NCI-H748 (cell line): ENCODE data around the gene SYCN.
A peak's percentile ranks its signal among the peaks of the same experiment; 100 is the strongest.
"Not testable (repeated sequence)": the region's sequence is repeated elsewhere in the genome, so short reads cannot be mapped to it uniquely, and the experiment has no call there.

Experiments
- DNase-seq: peaks from one replicate; lab custom pipeline; 2025; ENCODE audit not compliant: unreplicated experiment; lab: John Stamatoyannopoulos, UW

SYCN gene

DNA sequence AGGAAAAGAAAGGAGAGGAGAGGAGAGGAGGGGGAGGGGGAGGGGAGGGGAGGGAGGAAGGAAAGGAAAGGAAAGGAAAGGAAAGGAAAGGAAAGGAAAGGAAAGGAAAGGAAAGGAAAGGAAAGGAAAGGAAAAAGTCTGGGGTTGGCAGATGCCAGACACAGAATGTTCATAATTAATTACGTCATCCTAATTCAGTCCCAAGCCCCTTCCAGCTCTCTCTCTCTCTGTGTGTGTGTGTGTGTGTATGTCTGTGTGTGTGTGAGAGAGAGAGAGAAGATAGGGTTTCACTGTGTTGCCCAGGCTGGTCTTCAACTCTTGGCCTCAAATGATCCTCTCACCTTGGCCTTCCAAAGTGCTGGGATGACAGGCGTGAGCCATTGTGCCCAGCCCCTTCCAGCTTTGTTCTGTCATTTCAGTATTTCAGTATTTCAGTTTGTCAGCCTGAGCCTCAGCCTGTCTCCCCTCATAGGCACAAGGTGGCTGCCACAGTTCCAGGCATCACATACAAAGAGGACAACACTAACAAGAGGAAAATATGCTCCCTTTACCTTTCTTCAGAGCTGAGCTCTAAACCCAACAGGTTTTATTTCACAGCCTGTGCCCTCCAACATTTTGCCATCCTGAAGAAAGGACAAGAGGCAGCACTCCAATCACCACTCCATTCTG, 26.2 kb upstream of the SYCN start:
- no peak for DNase-seq

GRCh38 chr19:39224910-39225309, 20.8 kb upstream of the SYCN start:
- no peak for DNase-seq

DNA sequence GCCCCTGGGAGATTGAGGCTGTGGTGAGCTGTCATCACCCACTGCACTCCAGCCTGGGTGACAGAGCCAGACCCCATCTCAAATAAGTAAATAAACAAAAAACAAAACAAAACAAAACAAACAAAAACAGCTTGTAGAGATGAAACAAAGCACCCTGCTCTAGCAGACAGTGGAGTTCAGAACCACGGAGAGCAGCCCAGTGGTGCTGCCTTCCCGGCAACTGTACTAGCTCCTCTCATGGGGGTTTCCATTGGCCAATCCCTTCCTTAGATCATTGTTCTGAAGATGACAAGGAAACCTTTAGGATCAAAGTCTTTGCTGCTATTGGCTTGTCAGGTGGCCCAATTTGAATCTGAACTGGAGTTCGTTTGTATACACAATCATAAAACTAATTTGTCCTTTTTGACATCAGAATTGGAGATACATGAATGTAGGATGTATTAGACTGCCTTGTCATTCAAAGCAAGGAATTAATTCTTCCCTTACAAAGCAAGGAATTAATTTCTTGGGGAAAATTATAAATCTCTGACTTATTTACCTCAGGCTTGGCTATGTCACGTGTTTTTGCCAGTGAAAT, 19.7 kb upstream of the SYCN start:
- DNase-seq, result no peak

- not testable (repeated sequence) for DNase-seq
Observed at GRCh38 chr19:39219108-39219507, 15.0 kb upstream of the SYCN start.

GRCh38 chr19:39218230-39219007, 14.4 kb upstream of the SYCN start:
- peak; percentile 71 for DNase-seq

- no peak for DNase-seq
Observed at GRCh38 chr19:39217094-39217493, 13.0 kb upstream of the SYCN start.

GRCh38 chr19:39215323-39215722, 11.3 kb upstream of the SYCN start:
- DNase-seq, result not testable (repeated sequence)

- peak; percentile 46 for DNase-seq
Observed at GRCh38 chr19:39212375-39212742, 8.3 kb upstream of the SYCN start.

GRCh38 chr19:39211731-39212374, 7.8 kb upstream of the SYCN start:
- DNase-seq, result no peak

DNA sequence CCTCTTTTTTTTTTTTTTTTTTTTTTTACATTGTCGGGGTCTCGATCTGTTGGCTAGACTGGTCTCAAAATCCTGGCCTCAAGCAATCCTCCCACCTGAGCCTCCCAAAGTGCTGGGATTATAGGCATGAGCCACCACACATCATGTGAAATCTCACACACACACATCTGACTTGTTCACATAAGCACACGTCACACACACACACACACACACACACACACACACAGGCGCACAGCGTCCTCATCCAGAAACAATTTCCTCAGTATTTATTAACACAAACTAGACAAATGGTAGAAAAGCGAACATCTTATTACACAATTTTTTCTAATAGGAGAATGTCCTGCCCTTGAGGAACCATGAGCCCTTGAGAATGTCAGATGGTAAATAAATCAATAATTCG, 5.1 kb upstream of the SYCN start:
- DNase-seq, result no peak

DNA sequence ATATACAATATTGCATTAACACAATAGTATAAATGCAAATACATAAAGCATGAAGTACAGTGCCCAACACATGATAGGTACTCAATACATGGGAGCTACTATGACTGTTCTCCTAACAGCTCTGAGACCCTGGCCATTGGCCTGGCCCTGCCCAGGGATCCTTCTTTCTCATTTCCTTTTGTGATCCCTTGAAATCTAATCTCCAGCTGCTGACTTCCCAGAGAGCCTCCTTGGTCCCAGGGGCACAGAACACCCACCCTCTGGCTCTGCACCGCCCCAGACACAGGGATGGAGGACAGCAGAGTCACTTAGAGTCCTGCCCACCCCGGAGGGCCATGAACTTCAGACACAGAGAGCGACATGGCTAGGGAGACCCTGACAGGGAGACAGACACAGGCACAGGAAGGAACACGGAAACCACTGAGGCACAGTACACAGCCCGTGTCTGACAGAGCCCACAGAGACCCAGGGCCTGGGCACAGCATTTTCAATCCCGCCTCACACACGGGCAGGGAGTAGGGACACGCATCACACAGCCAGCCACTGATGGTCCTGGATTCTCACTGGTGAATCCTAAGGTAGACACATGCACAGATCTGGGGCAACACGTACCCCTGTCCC, 4.2 kb upstream of the SYCN start:
- no peak for DNase-seq

DNA sequence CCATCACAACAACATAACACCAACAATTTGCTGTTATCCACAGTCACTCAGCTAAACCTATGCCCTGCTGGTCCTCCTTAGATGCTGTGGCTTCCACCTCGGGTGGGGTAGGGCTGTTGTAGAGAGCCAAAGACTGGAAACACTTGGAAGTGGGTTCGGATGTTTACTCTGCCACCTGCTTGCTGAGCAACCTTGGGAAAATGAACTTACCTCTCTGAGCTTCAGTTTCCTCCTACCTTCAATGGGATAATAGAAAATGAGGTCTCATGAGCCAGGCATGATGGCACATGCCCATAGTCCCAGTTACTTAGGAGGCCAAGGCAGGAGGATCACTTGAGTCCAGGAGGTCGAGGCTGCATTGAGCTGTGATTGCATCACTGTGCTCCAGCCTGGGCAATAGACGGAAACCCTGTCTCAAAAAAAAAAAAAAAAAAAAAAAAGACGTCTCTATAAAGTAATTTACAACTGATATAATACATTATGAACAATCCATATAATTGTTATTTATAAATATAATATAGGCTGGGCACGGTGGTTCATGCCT, 3.3 kb upstream of the SYCN start:
- DNase-seq, result no peak

DNA sequence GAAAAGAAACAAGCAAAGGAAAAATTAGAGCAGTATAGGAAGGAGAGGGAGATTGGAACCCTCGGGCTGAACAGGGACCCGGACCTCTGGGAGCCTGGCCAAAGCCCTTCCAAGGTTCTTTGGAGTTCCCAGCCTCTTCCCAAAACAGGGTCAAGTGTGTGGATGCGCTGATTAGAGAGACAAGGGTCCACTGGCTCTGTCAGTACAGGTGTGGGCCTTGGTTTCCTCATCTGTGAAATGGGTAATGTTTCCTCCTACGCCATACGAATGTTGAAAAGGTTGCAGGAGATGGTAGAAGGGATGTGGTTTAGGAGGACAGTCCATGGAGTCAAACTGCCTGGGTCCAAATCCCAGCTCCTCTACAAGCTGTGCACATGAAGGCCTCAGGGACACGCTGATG, 2.1 kb upstream of the SYCN start:
- DNase-seq, result no peak

- no peak for DNase-seq
Observed at GRCh38 chr19:39205449-39205764, 1.3 kb upstream of the SYCN start.

GRCh38 chr19:39202998-39203355, 1.1 kb downstream of the SYCN start:
- DNase-seq, result no peak

GRCh38 chr19:39200803-39201115, 3.3 kb downstream of the SYCN start:
- no peak for DNase-seq

DNA sequence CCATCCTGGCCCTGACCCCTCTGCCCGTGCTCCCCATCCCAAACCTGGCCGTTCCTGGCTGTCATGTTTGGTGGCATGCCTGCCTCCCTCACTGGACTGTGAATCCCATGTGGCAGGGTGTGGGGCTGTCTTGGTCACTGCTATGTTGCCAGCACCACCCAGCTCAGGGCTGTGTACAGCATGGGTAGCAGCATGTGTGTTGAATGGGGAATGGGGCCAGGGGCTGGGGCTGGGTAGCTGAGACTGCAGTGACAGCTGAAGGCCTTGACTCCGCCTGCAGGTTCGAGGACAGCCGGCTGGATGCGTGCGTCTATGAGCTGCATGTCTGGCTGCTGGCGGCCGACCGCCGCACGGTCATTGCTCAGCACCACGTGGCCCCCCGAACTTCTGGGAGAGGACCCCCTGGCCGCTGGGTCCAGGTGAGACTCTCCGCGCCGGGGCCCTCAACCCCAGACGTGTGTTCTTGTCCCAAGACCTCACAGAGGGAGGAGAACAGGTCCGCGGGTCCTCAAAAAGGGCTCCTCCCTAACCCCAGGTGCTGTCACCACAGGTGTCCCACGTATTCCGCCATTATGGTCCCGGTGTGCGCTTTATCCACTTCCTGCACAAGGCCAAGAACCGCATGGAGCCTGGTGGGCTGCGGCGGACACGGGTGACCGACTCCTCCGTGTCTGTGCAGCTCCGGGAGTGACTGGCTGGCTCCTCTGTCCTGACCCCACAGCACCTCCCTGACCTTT, 3.8 kb downstream of the SYCN start:
- no peak for DNase-seq

DNA sequence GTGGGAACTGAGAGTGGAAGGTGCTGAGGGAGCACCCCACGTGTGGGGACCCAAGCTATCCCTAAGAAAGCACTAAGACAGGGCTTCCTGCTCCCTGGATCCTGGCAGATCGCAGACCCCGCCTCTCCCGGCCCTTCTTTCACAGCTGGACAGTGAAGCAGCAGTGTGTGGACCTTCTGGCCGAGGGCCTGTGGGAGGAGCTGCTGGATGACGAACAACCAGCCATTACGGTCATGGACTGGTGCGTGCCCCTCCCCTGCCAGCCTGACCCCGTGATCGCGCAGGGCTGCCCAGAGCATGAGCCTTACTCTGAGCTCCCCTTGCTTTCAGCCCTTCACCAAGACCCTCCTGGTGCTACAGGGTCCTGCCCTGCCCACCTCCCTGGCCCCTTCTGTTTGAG, 5.0 kb downstream of the SYCN start:
- DNase-seq, result no peak

DNA sequence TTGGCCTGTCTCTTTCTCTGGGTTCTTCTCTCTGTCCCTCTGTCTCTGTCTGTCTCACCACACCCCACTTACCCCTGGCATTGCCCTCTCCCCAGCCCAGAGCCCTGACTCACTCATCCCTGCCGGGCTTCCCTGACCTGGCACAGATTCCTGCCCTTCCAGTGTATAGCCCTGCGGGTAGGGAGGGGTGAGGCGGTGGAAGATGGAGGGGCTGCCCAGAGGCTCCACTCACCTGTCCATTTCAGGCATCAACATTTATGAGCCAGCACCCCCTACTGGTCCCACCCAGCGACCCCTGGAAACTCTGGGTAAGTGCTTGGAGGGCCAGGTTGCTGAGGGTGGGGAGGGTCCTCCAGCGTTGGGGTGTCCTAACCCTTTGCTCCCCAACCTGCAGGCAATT, 6.3 kb downstream of the SYCN start:
- DNase-seq, result no peak

GRCh38 chr19:39196860-39197562, 7.1 kb downstream of the SYCN start, which contains the start of gene NCCRP1:
NCCRP1 (plus strand) TSS chr19:39196964; CDS start chr19:39196983, 19 bp downstream.
- DNase-seq, result no peak
